Activated T-cell treated with anti-CD3 and anti-CD28 coated beads, Interleukin-2, amount 50 U/mL, for 1 hour (primary cell): ENCODE data around the gene ATRN.
"Not testable (repeated sequence)": the region's sequence is repeated elsewhere in the genome, so short reads cannot be mapped to it uniquely, and the experiment has no call there.

Experiments used
- DNase-seq: peaks from one replicate; pipeline ENCODE4 v3.0.0-alpha.2; 2020

Gene ATRN

GRCh38 chr20:3576363-3576762, 105.5 kb downstream of the ATRN start:
- no peak for DNase-seq

DNA sequence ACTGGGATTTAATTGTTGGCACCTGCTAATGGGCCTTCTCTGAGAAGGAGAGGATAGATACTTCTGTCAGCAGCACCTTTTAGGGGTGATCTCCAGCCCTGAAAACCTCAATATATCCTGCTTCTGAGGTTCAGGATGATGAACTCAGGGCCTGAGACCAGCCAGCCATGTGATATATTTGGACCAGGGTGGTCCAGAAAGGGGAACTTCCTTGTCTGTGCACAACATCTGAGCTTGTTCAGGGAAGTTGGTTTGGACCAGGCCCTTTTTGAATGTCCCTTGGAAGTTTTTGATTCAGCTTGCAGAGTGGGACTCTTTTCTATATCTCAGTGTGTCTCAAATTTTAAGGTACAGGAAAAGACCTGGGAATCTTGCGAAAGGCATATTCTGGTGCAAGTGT, 106.5 kb downstream of the ATRN start:
- DNase-seq, result no peak

DNA sequence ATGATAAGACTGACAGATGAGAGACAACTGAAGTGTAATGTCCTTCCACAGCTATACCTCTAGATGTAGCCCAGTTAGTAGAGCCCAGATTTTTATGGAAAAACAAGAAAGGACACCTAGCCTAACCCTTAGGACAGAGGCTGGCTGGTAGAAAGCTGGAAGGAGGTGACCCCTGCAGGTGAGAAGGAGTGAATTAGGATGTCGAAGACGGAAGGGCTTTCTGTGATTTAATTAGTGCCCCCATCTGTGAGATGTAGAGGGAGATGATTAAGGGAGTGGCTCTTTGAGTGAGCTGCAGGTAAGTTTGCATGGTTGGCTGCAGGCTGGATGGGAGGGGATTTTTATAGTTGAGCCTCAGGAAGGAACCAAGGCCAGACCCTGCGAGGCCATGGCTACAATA, 109.6 kb downstream of the ATRN start:
- DNase-seq, result no peak

GRCh38 chr20:3583765-3584164, 112.9 kb downstream of the ATRN start:
- no peak for DNase-seq

DNA sequence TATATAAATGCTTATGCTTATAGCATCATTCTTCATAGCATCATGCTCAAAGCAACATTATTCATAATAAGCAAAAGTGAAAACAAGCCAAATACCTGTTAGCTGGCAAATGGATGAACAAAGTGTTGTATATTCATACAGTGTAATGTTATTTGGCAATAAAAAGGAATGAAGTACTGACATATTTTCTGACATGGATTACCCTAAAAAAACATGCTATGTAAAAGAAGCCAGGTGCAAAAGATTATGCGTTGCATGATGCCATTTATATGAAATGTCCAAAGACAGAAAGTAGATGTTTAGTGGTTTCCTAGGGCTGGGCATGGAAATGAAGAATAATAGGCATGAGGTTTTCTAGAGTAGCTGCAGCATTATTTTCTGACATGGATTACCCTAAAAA, 115.3 kb downstream of the ATRN start:
- DNase-seq, result no peak

DNA sequence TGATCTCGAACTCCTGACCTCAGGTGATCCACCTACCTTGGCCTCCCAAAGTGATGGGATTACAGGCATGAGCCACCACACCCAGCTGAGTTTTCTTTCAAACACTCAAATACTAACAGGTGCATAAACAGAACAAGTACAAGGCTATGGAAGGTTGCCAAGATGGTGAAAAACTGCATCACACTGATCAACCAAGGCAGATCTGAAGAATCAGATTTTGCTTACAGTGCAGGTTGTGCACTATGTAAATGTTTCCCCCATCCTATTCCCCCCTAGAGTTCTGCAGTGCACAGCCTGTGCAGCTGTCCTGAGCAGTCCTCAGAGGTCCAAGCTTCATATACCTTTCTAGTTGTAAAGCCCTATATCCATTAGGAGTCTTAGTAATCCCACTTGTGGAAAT, 119.3 kb downstream of the ATRN start:
- DNase-seq, result no peak

DNA sequence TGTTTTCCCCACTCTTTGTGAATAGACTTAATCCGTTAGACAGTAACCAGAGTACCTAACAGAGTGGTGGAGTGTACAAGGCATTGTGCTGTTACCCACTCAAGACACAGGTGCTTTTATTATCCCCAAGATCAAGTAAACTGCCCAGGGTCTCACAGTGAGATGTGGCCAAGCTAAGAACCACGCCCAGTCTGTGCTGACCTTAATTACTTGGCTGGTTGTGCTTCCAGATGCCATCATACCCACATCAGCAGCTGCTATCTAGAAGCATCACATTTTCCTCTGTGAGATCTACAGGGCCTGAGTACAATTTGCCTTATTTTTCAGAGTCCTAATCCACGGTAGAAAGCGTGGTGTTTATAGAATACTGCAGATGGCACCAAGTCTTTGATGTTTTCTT, 122.1 kb downstream of the ATRN start:
- no peak for DNase-seq

DNA sequence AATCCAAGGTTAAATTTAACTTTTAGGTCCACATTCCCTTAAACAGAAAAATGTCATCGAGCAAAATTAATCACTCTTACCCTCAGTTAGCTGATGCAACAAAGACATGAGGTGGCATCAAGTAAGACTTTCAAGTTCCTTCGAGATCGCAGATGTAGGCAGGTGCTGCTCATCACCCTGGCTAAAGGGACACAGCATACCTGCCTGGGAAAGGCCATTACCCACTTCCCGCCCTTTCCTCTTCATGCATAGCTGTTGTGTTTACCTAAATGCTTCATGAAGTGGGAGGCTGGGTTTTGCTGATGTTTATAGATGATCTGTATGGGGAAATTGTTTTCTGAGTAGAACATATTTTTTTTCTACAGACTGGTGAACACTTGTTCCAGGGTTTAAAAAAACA, 124.7 kb downstream of the ATRN start:
- no peak for DNase-seq

- DNase-seq, result no peak
Observed at GRCh38 chr20:3603108-3603507, 132.3 kb downstream of the ATRN start.

GRCh38 chr20:3605386-3605886, 134.6 kb downstream of the ATRN start:
- DNase-seq, result not testable (repeated sequence)

GRCh38 chr20:3606021-3606420, 135.2 kb downstream of the ATRN start:
- no peak for DNase-seq

GRCh38 chr20:3611901-3612300, 141.1 kb downstream of the ATRN start:
- no peak for DNase-seq

DNA sequence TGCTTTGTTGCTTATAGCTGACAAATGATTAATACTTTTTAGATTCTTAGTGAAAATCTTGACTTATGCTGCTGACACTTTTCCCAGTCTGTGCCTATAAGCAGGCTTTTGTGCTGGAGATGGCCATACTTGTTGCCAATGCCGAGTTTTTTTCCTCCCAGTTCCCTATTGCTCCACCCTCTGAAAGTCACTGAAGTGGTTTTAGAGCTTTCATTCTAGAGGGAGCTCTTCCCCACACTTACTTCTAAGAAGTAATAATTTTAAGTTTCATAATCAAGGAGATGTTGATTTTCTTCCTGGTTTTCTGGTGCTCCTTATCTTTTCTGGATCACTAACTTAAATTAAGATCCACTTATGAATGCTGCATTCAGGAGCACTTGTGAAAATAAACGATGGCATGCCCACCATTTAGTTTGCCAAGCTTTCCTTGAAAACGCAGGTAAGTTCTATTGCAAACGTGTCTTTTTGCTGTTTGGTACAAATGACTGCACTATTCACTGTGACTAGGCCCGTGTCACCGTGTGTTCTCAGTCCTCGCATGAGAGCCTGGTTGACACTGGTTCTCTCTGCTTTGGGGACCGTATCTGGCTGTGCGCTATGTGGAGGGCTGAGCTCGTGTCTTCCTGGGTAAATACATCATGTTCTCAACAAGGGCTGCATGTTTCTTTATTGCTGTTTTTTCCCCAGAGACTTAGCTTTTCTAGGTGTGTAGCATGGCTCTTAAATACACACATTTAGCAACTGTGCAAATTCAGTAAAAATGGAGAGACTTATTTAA, 142.2 kb downstream of the ATRN start:
- DNase-seq, result no peak

- DNase-seq, result no peak
Observed at GRCh38 chr20:3613821-3614440, 143.1 kb downstream of the ATRN start.

GRCh38 chr20:3614466-3614865, 143.6 kb downstream of the ATRN start:
- DNase-seq, result no peak

DNA sequence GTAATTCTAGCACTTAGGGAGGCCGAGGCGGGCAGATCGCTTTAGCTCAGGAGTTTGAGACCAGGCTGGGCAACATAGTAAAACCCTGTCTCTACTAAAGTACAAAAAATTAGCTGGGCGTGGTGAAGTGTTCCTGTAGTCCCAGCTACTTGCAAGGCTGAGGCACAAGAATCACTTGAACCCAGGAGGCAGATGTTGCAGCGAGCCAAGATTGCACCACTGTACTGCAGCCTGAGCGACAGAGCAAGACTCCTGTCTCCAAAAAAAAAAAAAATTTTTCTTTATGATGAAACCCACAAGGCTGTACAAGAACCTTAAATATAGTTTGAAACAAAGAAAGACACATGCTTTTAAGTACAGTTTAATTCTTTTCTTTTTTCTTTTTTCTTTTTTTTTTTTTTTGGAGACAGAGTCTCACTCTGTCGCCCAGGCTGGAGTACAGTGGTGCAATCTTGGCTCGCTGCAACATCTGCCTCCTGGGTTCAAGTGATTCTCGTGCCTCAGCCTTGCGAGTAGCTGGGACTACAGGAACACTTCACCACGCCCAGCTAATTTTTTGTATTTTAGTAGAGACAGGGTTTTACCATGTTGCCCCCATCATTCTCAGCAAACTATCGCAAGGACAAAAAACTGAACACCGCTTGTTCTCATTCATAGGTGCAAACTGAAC, 144.5 kb downstream of the ATRN start:
- DNase-seq, result not testable (repeated sequence)

- DNase-seq, result no peak
Observed at GRCh38 chr20:3616250-3616649, 145.4 kb downstream of the ATRN start.

GRCh38 chr20:3621111-3621510, 150.3 kb downstream of the ATRN start:
- DNase-seq, result no peak

- DNase-seq, result no peak
Observed at GRCh38 chr20:3622406-3622805, 151.6 kb downstream of the ATRN start.

DNA sequence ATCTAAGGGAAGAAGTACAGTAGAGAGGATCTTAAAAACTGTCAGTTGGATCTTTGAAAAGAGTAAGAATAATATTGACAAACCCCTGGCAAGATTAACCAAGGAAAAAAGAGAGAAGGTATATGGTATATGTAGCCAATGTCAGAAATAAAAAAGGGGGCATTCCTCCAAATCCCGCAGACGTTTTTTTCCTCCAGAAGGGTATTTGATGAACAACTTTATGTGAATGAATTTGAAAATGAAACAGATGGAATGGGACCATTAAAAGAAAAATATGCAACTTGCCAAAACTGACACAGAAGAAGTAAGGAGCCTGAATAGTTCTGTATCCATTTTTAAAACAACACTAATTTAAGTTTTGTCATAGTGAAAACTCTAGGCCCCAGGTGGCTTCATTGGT, 156.7 kb downstream of the ATRN start:
- no peak for DNase-seq

- no peak for DNase-seq
Observed at GRCh38 chr20:3628502-3629314, 157.9 kb downstream of the ATRN start.

DNA sequence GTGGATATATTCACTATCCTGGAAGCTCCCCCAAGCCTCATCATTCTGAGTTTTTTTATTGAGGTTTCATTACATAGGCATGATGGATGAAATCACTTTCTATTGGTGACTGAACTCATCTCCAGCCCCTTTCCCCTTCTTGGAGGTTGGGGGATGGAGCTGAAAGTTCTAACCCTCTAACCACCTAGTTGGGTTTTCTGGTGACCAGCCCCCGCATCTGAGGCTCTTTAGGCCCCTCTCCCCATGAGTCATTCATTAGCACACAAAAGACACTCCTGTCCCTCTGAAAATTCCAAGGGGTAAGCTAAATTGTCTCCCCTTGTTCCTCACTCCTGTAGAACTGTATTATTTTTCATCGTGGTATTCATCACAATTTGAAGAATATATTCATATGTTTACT, 159.1 kb downstream of the ATRN start:
- no peak for DNase-seq

DNA sequence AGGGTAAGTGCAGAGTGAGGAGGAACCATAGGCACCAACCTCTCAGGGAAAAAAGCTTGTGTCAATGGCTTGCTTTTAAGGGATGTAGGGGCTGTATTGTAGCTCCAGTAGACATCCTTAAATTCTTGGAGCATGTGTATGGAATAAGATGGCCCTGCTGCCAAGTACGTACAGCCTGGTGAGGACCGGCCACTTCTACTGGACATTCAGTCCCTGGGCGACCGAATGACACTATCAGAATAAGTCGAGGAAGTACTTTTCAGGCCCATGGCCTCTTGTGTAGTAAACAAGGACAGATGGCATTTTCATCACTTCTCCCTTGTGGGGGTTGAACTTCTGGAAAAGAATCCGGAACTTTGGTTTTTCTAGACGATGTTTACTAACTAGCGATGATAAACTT, 159.6 kb downstream of the ATRN start:
- no peak for DNase-seq
